Renal cortex interstitium (tissue), 11 donors: ENCODE data around the gene PROS1. TPM values are rescaled to one million over a fixed set of nuclear protein-coding genes. Genes with fewer than 3 reads are reported as not detected.
A peak's percentile ranks its signal among the peaks of the same experiment; 100 is the strongest.
"Not testable (repeated sequence)": the region's sequence is repeated elsewhere in the genome, so short reads cannot be mapped to it uniquely, and the experiment has no call there.

ENCODE experiments used
- DNase-seq, 11 donors: peaks; one replicate each; pipeline ENCODE4 v3.0.0-alpha.2; 2013; ENCODE audit warnings: low read depth in 9 of 11, low spot score in 4 of 11; ENCODE audit errors: extremely low read depth in 1 of 11
- polyA plus RNA-seq, 3 donors: library from polyadenylated mRNA; unstranded; fragments of 120-200 nt; gene quantifications; one replicate each; pipeline ENCODE4 v1.2.1, GENCODE V29; 2013; ENCODE audit not compliant: insufficient read length in 3 of 3

Gene PROS1
- polyA plus RNA-seq, 3 donors: 37.3 to 46.7 (median 41.7) TPM

GRCh38 chr3:93988283-93988682, 14.6 kb upstream of the PROS1 start:
- no peak for DNase-seq

GRCh38 chr3:93984618-93985017, 10.9 kb upstream of the PROS1 start:
- no peak for DNase-seq

- DNase-seq: no peak
Observed at GRCh38 chr3:93983408-93983807, 9.7 kb upstream of the PROS1 start.

GRCh38 chr3:93981649-93982048, 8.0 kb upstream of the PROS1 start:
- DNase-seq: no peak

- DNase-seq: peak; percentile 88 to 98 (median 96)
Observed at GRCh38 chr3:93979850-93980676, 6.4 kb upstream of the PROS1 start, which contains the start of gene ARL13B. Gene ARL13B (plus strand): TSS chr3:93980155. CDS start chr3:93980424, 269 bp downstream.

GRCh38 chr3:93969997-93970396, 3.7 kb downstream of the PROS1 start:
- DNase-seq: no peak

GRCh38 chr3:93969443-93969842, 4.3 kb downstream of the PROS1 start:
- no peak for DNase-seq

- DNase-seq: not testable (repeated sequence)
Observed at GRCh38 chr3:93965106-93965505, 8.6 kb downstream of the PROS1 start.

GRCh38 chr3:93962798-93963197, 10.9 kb downstream of the PROS1 start:
- no peak for DNase-seq

- DNase-seq: no peak
Observed at GRCh38 chr3:93961489-93961888, 12.2 kb downstream of the PROS1 start.

- DNase-seq: no peak
Observed at GRCh38 chr3:93961026-93961425, 12.7 kb downstream of the PROS1 start.

- DNase-seq: not testable (repeated sequence)
Observed at GRCh38 chr3:93949958-93950357, 23.7 kb downstream of the PROS1 start.

- not testable (repeated sequence) for DNase-seq
Observed at GRCh38 chr3:93937485-93937884, 36.2 kb downstream of the PROS1 start.

GRCh38 chr3:93936549-93936948, 37.1 kb downstream of the PROS1 start:
- DNase-seq: no peak

GRCh38 chr3:93934366-93935046, 39.2 kb downstream of the PROS1 start:
- no peak for DNase-seq

GRCh38 chr3:93931597-93932229, 42.0 kb downstream of the PROS1 start:
- no peak for DNase-seq

- DNase-seq: no peak
Observed at GRCh38 chr3:93930041-93930440, 43.7 kb downstream of the PROS1 start.

GRCh38 chr3:93926789-93927188, 46.9 kb downstream of the PROS1 start:
- no peak for DNase-seq

GRCh38 chr3:93924491-93924890, 49.2 kb downstream of the PROS1 start:
- DNase-seq: no peak

GRCh38 chr3:93923006-93923405, 50.7 kb downstream of the PROS1 start:
- DNase-seq: no peak
